ELR (cell line): ENCODE measurements around the gene BEND7.

Experiments
- DNase-seq: peaks from one replicate; pipeline ENCODE4 v3.0.0-alpha.2; 2015; ENCODE audit warnings: low read depth

BEND7 gene

GRCh38 chr10:13520194-13520593 is 8.6 kb downstream of the BEND7 start:
- DNase-seq: no peak

DNA sequence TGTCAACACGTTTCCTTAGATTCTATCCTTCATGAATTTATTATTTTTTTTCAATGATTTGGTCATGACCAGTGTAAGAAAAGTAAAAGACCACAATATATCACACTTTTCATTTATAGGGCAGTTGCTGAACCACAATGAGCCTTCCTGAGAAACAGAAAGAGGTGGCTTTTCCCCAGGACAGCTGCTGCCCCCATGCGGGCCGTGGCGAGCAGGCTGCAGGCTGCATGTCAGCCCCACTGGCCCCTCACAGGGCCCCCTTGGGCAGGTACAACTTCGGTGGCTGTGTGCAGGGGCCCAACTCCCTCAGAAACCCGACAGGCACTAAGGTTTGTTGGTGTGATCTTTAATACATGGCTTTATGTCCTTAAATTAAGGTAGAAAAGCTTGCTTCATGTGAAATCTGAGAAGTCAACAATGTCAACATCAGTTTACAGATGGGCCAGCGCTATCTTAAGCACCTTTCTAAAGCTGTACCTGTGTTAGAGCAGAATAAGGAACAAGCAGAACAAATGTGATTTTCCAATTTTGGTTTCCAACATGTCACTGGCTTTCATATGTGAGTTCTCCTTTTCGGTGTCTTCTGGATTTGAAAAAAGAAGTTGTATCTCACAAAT is 10.6 kb downstream of the BEND7 start:
- DNase-seq: no peak

DNA sequence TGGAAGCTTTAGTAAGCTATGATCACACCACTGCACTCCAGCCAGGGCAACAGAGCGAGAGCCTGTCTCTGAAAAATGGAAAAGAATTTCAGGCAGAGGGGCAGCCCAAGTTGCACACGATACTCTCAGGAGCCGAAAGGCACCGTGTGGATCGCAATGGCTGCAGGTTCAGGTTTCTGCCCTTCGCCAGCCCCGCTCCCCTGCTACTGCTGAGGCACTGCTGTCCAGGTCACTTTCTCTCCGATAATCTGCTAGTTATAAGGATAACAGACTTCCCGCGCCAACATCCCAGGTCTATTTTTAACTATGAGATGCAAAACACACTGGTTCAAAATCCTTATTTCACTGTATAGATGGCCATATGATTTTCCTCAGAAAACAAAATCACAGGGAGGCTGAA is 11.1 kb downstream of the BEND7 start:
- DNase-seq: no peak

DNA sequence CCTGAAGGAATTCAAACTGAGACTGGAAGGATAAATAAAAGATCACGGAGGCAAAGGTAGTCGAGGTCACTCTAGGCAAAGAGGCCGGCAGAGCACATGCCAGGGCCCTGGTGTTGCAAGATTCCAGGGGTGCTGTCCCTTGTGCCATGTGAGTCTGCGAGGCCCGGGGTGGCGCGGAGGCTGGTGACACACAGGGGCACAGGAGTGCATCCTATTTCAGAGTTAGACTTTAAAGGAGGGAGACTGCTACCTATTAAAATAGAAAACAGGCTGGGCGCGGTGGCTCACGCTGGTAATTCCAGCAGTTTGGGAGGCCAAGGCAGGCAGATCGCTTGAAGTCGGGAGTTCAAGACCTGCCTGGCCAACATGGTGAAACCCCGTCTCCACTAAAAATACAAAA is 12.6 kb downstream of the BEND7 start:
- DNase-seq: no peak

DNA sequence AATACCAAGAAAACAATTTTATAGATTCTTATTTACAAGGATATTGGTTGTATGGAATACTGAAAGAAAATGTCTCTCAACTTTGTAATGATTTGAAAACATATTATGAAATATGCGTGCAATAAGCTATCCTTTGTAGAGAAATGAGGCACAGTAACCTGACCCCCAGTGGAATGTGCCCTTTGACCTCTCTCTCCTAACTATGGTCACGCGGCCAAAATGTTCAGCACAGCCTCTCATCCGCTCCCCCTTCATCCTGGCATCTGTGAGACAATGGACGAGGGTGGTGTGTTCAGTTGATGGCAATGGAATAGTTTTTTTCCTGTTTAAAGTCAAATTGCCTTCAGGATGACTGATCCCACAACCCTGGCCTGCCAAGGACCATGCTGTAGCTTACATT is 13.3 kb downstream of the BEND7 start:
- DNase-seq: no peak

GRCh38 chr10:13514296-13514695 is 14.5 kb downstream of the BEND7 start:
- no peak for DNase-seq

DNA sequence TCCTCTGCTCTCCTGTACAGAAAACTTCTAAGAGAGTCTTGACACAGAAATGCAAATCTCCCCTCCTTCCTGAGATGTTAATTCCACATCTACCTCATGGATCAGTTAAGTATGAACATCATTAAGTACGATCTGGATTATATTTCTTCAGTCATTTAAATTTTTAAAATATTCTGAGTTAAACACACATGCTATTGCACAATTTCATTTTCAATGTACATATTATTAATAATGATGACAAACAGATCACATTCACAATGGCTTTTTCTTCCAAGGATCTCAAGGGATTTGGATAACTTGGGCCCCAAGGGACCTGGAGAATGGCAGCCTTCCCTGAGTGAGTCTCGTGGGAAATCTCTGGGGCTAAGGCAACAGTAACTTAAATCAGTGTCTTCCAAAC is 16.2 kb downstream of the BEND7 start:
- DNase-seq: no peak

DNA sequence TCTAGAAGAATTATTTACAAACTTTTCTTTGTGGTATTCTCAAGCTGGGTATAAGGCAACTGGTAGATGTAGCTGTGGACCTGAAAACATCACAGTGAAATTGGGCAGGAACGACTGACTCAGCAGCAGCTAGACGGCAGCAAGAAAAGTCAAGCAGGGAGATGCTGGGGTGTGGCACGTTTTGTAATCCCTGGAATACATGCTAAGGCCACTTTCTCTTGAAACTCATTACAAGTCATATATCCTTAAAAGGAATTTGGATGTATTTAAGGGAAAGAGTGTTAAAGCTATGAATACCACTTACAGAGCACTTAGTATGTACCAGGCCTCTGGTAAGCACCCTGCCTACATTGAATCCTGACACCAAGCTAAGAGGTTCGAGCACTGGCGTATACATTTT is 17.4 kb downstream of the BEND7 start:
- DNase-seq: no peak

DNA sequence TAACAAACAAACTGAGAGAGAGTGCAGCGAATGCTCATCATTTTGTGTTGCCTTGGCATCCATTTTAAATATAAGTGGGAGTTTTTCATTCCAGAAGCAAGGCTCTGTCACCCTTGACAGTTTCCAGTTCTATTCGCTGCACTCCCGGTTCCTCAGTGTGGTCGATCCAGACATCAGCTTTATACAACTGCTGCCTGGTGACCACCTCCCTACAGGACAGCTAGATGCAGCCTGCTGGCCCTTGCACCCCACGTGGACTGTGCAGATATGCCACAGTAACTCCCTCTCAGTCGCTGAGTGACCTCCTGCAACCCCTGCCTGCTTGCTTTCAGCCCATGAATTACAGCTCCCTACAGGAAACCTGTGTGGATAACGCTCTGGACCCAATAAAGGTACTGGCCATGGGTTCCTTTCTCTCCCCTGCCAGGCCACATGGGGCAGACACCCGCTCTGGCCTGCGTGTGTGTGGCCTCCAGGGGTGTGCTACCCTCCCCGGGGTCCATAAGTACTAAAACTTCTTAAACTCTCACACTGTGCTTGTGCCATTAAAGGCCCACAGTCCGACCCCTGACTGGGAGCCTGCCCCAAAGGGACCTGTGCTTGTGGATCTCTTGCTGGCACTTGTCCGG is 23.6 kb downstream of the BEND7 start:
- no peak for DNase-seq

- DNase-seq: peak; percentile 87
Observed at GRCh38 chr10:13503745-13504463, 24.9 kb downstream of the BEND7 start.

DNA sequence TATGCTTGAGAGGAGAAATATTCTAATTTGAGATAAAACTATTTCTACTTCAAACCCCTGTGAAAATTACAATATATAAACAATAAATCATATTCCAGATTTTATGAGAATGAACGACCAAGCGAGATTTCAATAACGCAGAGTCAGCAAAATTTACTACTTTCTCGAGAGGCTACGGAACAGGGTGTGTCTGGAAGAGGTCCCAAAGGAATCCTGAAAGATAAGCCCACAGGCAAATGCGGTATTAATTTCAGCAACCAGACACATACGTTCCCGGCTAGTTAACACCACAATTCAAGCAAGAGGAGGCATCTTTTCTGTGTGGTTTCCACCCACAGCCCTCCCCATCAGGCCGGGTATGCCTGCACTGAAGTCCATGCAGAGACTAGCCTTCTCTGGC is 26.4 kb downstream of the BEND7 start:
- DNase-seq: no peak

DNA sequence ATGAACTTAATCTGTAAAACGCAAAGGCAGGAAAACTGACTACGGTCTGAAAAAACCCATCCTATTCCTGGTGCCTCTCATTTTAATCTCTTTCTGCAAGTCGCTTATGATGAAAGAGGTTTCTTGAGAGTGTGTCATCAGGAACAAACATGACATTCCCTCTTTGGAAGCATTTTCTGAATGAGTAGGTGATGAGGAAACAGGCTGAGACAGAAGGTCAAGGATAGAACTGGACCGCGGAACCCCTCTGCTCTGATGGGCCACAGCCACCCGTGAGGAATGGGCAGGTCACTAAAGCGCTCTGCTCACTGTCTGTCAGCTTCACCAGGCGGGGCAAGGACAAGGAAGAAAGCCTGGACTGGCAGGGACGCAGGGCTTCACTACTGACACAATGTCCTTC is 28.6 kb downstream of the BEND7 start:
- peak; percentile 10 for DNase-seq

GRCh38 chr10:13499150-13499549 is 29.7 kb downstream of the BEND7 start:
- DNase-seq: no peak

GRCh38 chr10:13496931-13497330 is 31.9 kb downstream of the BEND7 start:
- DNase-seq: no peak

- DNase-seq: no peak
Observed at GRCh38 chr10:13496164-13496563, 32.6 kb downstream of the BEND7 start.

- DNase-seq: no peak
Observed at GRCh38 chr10:13492493-13493180, 36.2 kb downstream of the BEND7 start.

GRCh38 chr10:13491747-13492360 is 37.0 kb downstream of the BEND7 start:
- DNase-seq: no peak

GRCh38 chr10:13490503-13490902 is 38.3 kb downstream of the BEND7 start:
- no peak for DNase-seq

GRCh38 chr10:13489035-13489599 is 39.7 kb downstream of the BEND7 start:
- DNase-seq: no peak

- DNase-seq: peak; percentile 42
Observed at GRCh38 chr10:13485623-13486022, 43.2 kb downstream of the BEND7 start.

- no peak for DNase-seq
Observed at GRCh38 chr10:13483951-13484350, 44.9 kb downstream of the BEND7 start.

GRCh38 chr10:13483073-13483472 is 45.7 kb downstream of the BEND7 start:
- DNase-seq: no peak
